Activated T-cell treated with anti-CD3 and anti-CD28 coated beads, Interleukin-2, amount 50 U/mL, for 48 hours (primary cell): ENCODE measurements around the gene DPP6.
"Not testable (repeated sequence)": the region's sequence is repeated elsewhere in the genome, so short reads cannot be mapped to it uniquely, and the experiment has no call there.

Source experiments
- DNase-seq, 2 experiments: peaks; one replicate each; pipeline ENCODE4 v3.0.0-alpha.2; 2020

The DPP6 gene

GRCh38 chr7:154631162-154631561 lies 579.0 kb downstream of the DPP6 start:
- no peak for DNase-seq

- DNase-seq = no peak
Measured at GRCh38 chr7:154633641-154634040, 581.4 kb downstream of the DPP6 start.

GRCh38 chr7:154638286-154638685 lies 586.1 kb downstream of the DPP6 start:
- DNase-seq = no peak

GRCh38 chr7:154640266-154640865 lies 588.2 kb downstream of the DPP6 start:
- no peak for DNase-seq

DNA sequence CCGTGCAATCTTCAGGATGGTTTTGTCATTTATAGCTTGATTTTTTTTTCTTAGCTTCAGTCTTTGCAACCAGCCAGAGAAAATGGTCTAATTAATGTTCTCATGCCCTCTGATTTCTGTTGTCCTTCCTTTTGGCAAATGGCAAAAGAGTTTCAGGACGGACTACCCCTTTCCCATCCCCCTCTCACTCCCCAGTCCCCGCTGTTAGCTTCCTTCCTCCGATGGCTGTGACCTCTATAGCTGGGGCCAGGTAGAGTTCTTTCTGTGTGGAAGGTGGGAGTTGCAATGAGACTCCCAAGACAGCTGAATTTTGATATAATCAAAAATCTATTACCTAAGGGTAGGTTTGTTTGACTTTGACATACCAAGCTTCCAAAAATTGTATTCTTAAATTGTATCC lies 588.7 kb downstream of the DPP6 start:
- no peak for DNase-seq

GRCh38 chr7:154644366-154644765 lies 592.2 kb downstream of the DPP6 start:
- DNase-seq = no peak

DNA sequence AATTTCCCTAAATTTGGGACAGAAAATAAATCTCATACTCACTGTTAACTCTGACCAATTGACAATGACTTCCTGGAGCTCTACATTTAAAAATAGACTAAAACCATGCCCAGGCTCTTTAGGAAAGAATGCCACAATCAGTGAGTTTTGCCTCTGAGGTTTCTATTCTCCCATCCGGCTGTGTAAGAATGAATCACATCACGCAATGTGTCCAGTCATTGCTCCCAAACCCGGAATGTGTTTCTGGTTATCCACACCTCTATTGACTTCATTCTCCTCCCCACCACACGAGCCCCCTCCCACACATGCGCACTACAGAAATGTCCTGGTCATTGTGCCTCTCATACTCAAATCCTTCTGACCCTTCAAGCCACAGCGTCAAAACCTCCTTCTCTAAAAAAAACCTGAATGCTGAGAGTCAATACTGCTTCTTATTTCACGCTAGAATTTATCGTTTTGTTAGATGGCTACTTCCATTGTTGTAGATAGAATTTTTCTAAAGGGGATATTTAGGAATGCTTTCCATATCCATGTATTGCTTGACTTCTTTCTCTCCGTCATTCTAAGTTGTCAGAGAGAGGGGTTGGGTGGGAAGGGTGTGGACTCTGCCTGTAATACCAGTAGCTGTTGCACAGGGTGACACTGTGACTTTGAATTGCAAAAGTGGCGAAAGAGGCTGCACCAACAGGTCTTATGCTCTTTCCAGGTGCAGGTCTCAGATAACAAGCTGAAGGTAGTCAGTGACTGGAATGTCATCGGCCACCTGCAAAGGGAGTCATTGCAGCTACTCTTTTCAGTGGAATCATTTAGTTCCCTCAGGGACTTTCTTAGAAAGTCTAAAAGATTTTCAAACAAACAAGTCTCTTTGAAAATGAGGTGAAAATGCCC lies 594.2 kb downstream of the DPP6 start:
- DNase-seq = no peak

DNA sequence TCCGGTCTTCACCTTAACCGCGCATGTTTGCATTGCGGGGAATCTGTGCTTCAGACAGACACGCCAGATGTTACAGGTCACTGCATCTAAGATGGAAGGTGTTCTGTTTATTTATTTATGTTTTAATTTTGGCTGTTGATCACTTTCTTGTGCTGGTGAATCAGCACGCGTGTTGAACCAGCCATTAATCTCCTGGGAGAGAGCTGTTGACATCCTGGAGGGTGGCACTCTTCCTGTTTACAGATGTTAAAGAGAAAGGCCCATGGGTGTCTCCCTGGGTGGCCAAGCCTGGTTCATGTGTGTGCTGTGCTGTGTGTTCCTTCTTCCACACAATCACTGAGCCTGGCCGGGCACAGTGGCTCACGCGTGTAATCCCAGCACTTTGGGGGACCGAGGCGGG lies 595.4 kb downstream of the DPP6 start:
- no peak for DNase-seq

GRCh38 chr7:154649015-154649414 lies 596.8 kb downstream of the DPP6 start:
- no peak for DNase-seq

DNA sequence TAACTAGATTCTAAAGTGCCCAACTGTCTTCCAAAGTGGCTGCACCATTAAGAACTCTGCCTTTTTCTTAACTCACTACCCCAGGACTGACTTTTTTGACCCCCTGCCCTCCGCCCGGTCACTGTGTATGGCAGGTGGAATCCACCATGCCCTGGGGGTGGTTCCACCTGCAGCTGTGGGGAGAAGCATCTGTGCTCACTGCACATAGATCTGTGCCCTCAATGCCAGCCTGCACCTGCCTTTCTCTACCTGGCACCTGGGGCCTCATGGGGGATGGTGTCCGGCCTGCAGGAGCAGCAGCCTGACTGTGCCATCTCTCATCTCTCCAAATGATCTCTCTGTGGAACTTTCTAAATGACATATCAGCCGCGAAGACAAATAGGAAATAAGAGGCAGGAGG lies 597.2 kb downstream of the DPP6 start:
- no peak for DNase-seq

- no peak for DNase-seq
Measured at GRCh38 chr7:154650275-154650674, 598.1 kb downstream of the DPP6 start.

GRCh38 chr7:154651501-154651900 lies 599.3 kb downstream of the DPP6 start:
- DNase-seq = no peak

DNA sequence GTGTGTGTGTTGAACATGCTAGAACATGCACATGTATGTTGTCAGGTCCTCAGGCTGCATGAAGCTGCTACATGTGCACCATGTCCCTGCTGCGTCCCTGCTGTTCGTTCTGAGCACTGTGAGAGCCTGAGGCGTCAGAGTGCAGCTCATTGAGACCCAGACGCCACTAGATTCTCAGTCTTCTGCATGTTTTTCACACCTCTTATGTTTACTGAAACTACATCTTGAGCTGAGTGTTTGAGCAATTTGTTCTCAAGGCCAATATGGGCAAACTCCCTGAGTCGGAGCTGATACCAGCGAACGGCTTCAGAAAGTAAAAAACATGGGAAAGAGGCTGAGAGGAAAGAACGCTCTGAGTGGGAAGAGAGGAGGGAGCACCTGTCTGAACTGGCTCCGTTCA lies 600.4 kb downstream of the DPP6 start:
- no peak for DNase-seq

GRCh38 chr7:154653281-154653680 lies 601.1 kb downstream of the DPP6 start:
- no peak for DNase-seq

GRCh38 chr7:154656618-154657017 lies 604.4 kb downstream of the DPP6 start:
- DNase-seq = no peak

DNA sequence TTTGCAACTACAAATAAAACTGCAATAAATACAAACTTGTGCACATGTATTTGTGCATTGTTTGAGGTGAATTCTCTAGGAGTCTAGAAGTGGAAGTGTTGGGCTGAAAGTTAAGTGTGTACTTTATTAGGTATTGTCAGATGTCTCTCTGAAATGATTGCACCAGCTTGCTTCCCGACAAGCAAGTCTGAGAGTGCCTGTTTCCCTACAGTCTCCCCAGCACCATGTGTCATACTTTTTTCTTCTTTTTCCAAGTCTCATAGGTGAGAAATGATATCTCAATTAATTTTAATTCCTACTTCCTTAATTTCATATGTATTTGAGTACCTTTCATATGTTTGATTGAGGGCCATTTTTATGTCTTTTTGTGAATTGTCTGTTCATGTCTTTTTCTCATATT lies 614.6 kb downstream of the DPP6 start:
- DNase-seq = no peak

- DNase-seq = no peak
Measured at GRCh38 chr7:154672659-154673415, 620.6 kb downstream of the DPP6 start.

GRCh38 chr7:154674191-154674590 lies 622.0 kb downstream of the DPP6 start:
- no peak for DNase-seq

DNA sequence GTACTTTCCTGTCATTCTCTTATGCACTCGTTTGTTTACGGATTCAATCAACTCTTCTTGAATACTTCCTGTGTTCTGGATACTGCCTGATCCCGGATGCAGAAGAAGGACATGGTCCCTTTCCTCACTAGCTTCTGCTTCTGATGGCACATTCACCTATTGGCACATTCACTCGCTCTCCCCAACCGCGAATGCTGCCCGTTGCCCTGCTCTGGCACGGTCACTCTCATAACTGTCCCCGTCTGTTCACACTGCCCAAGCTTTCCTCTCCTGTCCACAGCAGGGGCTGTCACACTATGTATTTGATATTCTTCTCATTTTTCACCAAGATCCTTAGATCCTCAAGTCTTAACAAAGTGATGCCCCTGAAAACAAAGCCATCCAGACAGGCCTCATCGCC lies 623.4 kb downstream of the DPP6 start:
- DNase-seq = no peak

GRCh38 chr7:154676033-154676421 lies 623.8 kb downstream of the DPP6 start:
- not testable (repeated sequence) for DNase-seq

DNA sequence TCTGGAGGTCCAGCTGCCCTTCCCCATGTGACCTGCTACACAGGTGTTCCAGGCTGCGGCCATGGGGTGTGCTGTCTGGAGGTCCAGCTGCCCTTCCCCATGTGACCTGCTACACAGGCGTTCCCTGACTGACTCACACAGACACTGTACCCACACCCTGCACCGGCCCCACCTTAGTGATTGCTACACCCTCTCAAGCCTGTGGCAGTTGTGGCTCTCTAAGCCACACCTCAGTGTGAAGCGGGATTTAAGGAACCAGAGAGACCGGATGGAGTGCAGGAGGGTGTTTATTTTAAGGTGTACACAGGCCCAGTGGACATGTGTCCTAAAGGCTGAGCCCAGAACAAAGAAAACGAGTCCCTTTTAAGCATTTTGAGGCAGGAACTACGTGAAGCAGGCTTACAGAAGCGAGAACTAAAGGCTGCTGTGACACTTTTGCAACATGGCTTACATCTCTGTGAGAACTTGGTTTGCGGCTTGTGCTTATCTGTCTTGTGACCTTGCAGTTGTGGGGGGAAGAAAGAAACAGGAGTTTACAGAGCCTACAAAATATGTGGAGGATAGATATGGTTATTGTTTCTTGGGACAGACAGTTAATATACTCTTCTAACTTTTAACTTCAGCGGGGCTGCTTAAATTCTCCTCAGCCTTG lies 624.4 kb downstream of the DPP6 start:
- DNase-seq = no peak

DNA sequence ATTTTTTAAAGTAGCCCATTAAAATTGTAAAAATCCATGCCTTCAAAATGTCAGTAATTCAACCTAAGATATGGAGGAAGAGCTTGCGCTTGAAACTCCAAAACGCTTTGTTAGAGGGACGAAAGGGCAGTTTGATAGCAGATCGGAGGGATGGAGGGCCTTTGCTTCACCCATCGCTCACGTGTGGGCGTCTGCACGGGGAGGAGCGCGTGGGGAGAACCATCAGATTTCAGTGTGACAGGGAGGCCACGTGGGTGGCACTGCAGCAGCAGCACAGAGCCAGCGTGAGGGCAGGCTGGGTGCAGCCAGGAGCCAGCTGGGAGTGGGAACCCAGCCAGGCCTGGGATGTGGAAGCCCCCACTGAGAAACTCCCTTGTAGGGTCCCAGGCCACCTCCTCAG lies 625.3 kb downstream of the DPP6 start:
- no peak for DNase-seq

DNA sequence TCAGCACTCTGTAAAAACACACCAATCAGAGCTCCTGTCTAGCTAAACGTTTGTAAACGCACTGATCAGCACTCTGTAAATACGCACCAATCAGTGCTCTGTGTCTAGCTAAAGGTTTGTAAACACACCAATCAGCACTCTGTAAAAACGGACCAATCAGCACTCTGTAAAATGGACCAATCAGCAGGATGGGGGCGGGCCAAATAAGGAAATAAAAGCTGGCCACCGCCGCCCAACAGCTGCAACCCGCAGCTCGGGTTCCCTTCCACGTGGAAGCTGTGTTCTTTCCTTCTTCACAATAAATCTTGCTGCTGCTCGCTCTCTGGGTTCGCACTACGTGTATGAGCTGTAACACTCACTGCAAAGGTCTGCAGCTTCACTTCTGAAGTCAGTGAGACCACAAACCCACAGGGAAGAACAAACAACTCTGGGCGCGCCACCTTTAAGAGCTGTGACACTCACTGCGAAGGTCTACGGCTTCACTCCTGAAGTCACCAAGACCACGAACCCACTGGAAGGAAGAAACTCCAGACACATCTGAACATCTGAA lies 625.9 kb downstream of the DPP6 start:
- DNase-seq = not testable (repeated sequence)
